Urinary bladder (tissue), 4 donors: ENCODE results near the gene GRIK3. TPM values are rescaled to one million over a fixed set of nuclear protein-coding genes. Genes with fewer than 3 reads are reported as not detected.

ENCODE experiments used
- DNase-seq: peaks from one replicate; pipeline ENCODE4 v3.0.0-alpha.2; 2015; ENCODE audit errors: extremely low spot score
- H3K27ac ChIP-seq: one replicate; pipeline ENCODE4 v1.5.1; 2013; ENCODE audit warnings: low read depth, mild to moderate bottlenecking, moderate library complexity
- H3K36me3 ChIP-seq: one replicate; pipeline ENCODE4 v1.6.1; 2013; ENCODE audit warnings: mild to moderate bottlenecking, moderate library complexity; ENCODE audit not compliant: insufficient read depth
- H3K4me1 ChIP-seq: one replicate; pipeline ENCODE4 v1.6.1; 2013; ENCODE audit warnings: mild to moderate bottlenecking, moderate library complexity; ENCODE audit not compliant: insufficient read depth
- H3K4me3 ChIP-seq: one replicate; pipeline ENCODE4 v1.5.1; 2013; ENCODE audit warnings: low read depth, low read length
- WGBS: extraction: QIAGEN DNeasy Blood & Tissue Kit; methylation state at CpG from one replicate; pipeline ENCODE4 v1.1.7; 2013; 5-methylcytosine and 5-hydroxymethylcytosine counted together
- polyA plus RNA-seq: library from polyadenylated mRNA; stranded (reverse); fragments of 200-250 nt; gene quantifications from one replicate; pipeline ENCODE4 v1.2.3, GENCODE V29; 2013
- total RNA-seq: library from RNA; depleted of rRNA; stranded (reverse); fragments of >200 nt; gene quantifications from one replicate; pipeline ENCODE4 v1.2.3, GENCODE V29; 2014
- donor health status: healthy with polysubstance abuse.
- donor health status: healthy.

The GRIK3 gene
- total and polyA plus RNA-seq, 2 donors = 1.7 to 4.1 TPM

DNA sequence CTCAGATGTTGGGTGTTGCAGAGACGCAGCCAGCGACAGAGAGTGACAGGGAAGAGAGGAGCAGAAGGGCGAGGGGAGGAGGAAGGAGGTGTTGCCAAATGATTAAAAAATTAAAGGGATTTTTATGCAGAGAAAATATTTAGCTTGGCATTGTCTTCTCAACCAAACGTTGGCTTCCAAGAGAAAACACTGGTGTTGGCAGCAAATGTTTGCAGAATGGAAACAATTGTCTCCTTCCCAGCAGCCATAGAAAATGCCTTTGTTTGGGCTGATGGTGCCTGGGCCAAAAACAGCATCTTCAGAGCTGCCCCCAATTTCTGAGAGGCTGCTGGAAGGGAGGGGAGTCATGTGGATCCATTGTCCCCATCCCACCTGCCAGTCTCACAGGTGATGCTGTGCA, 29.7 kb upstream of the GRIK3 start:
- WGBS = 53% methylated on average over 4 of the region's 4 CpGs
- no peak for DNase-seq
- Histone ChIP-seq H3K4me3 (no peak overlapping the region), H3K36me3 (no peaks in the 10 kb centered on the region), H3K27ac (no peak overlapping the region), H3K4me1 (no peaks in the 10 kb centered on the region)

DNA sequence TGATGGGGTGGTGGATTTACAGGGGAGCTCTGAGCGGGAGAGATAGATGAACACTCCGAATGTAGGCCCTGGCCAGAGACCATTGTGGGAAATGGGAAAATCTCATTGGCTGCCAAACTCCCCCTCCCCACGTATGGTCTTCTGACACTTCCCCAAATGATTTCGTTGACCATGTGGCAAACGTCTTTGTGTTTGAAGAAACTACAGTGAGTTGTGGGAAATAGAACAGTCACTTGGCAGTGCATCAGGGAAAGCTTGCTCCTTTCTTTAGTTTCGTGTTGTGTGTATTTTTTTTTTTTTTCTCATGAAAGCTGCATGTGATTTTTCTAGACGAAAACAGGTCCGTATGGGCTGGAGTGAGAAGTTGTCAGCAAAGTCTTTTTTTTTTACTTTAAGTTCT, 25.0 kb upstream of the GRIK3 start:
- 54% methylated on average over 8 of the region's 8 CpGs for WGBS
- Histone ChIP-seq H3K4me1 (no peaks in the 10 kb centered on the region), H3K4me3 (no peak overlapping the region), H3K27ac (no peak overlapping the region), H3K36me3 (no peaks in the 10 kb centered on the region)
- DNase-seq = no peak

DNA sequence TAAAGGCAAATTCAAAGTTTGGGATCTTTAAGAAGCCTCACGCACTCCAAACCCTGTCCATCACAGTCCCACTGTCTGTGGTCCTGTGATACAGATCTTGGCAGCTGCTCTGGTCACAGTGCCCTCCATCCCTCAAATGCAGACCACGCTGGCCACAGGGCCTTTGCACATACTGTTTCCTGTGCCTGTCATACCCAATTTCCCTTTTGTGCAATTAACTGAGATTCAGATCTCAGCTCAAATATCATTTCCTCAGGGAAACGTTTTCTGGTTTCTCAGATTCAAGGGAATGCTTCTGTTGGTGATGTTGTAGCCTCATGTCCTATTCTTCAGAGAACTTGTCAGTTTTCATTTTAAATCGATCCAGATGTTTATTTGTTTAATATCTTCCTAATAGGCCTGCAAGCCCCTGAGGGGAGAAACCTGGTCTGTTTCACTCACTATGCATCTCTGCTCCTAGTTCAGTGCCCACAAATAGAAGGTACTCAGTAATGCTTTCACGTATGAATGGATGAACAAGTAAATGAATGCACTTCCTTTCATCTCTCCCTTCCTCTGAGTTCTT, 24.2 kb upstream of the GRIK3 start:
- Histone ChIP-seq H3K4me1 (no peaks in the 10 kb centered on the region), H3K4me3 (no peak overlapping the region), H3K27ac (no peak overlapping the region), H3K36me3 (no peaks in the 10 kb centered on the region)
- WGBS = 77% methylated on average over 5 of the region's 5 CpGs
- DNase-seq = no peak

DNA sequence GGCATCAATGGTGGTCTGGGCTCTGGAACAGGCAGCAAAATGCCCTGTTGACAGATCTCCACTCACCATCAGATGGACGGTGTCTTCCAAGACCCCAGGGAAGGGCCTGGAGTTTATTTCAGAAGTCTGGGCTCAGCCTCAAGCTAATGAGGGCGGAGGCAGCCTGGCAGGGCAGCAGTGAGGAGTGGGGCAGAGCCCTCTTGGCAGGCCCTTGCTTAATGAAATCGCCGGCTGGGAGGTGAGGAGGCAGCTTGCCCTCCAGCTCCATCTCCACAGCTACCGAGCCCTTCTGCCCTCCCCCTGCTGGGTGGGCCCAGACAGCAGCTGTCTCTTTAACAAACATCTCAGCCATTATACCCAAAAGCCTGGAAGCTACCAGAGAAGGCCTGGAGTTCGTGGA, 22.0 kb upstream of the GRIK3 start:
- Histone ChIP-seq H3K36me3 (no peaks in the 10 kb centered on the region), H3K4me1 (no peaks in the 10 kb centered on the region), H3K27ac (no peak overlapping the region), H3K4me3 (no peak overlapping the region)
- 33% methylated on average over 6 of the region's 6 CpGs for WGBS
- DNase-seq = no peak

GRCh38 chr1:37055631-37056030, 21.3 kb upstream of the GRIK3 start:
- no peak for DNase-seq
- no peaks in the 10 kb centered on the region for H3K4me1 ChIP-seq
- no peak overlapping the region for H3K4me3 ChIP-seq
- WGBS = 59% methylated on average over 3 of the region's 3 CpGs
- no peaks in the 10 kb centered on the region for H3K36me3 ChIP-seq
- H3K27ac ChIP-seq = no peak overlapping the region

GRCh38 chr1:37053173-37053572, 18.9 kb upstream of the GRIK3 start:
- 82% methylated on average over 5 of the region's 5 CpGs for WGBS
- no peaks in the 10 kb centered on the region for H3K36me3 ChIP-seq
- H3K4me1 ChIP-seq = no peaks in the 10 kb centered on the region
- H3K27ac ChIP-seq = no peak overlapping the region
- H3K4me3 ChIP-seq = no peak overlapping the region
- no peak for DNase-seq

DNA sequence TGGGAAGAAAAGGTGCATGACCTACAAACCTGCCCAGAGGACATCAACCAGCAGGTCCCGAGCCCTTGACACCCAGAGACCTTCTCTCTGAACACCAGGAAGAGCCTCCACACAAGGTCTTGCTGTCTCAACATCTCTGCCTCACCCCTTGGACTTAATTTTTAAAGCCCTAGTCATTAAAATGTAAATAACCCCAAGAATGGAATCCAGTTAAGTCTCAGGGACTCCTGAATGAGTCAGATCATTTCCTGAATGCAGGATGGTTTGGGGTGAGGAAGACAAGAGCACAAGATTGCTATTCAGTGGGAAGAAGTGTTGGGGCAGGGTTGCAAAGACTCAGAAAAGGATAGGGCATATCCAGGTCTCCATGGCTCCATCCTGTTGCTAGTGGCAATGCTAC, 17.8 kb upstream of the GRIK3 start:
- WGBS = 63% methylated on average over 1 of the region's 1 CpG
- H3K4me3 ChIP-seq = no peak overlapping the region
- no peak overlapping the region for H3K27ac ChIP-seq
- H3K36me3 ChIP-seq = no peaks in the 10 kb centered on the region
- no peak for DNase-seq
- no peaks in the 10 kb centered on the region for H3K4me1 ChIP-seq

GRCh38 chr1:37051346-37051745, 17.0 kb upstream of the GRIK3 start:
- no peak overlapping the region for H3K4me3 ChIP-seq
- no peaks in the 10 kb centered on the region for H3K36me3 ChIP-seq
- no peaks in the 10 kb centered on the region for H3K4me1 ChIP-seq
- WGBS = 45% methylated on average over 7 of the region's 7 CpGs
- DNase-seq = no peak
- no peak overlapping the region for H3K27ac ChIP-seq

DNA sequence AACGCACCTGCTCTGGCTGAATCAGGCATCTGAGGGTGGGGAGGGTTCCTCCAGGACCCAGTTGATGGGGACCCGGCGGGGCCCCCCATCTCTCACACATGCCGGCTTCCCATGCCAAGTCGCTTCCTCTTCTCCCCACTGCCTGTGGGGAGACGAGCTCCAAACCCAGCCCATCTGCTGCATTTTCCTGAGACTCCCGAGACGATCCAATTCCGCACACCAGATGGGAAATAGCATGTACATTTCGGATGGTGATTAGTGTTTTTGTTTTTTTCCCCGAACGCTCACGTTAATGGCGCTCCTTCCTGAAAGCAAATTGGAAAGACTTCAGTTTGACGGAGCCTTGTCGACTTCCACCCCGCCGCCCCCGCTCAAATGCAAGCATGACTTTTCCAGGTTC, 13.2 kb upstream of the GRIK3 start:
- Histone ChIP-seq H3K27ac (no peak overlapping the region), H3K4me1 (no peaks in the 10 kb centered on the region), H3K4me3 (no peak overlapping the region), H3K36me3 (no peaks in the 10 kb centered on the region)
- no peak for DNase-seq
- 73% methylated on average over 19 of the region's 19 CpGs for WGBS

GRCh38 chr1:37043101-37043500, 8.8 kb upstream of the GRIK3 start:
- no peak overlapping the region for H3K27ac ChIP-seq
- 55% methylated on average over 2 of the region's 2 CpGs for WGBS
- H3K36me3 ChIP-seq = no peaks in the 10 kb centered on the region
- no peaks in the 10 kb centered on the region for H3K4me1 ChIP-seq
- no peak overlapping the region for H3K4me3 ChIP-seq
- DNase-seq = no peak

GRCh38 chr1:37042506-37042905, 8.2 kb upstream of the GRIK3 start:
- no peaks in the 10 kb centered on the region for H3K4me1 ChIP-seq
- 43% methylated on average over 6 of the region's 6 CpGs for WGBS
- H3K36me3 ChIP-seq = no peaks in the 10 kb centered on the region
- no peak for DNase-seq
- no peak overlapping the region for H3K4me3 ChIP-seq
- H3K27ac ChIP-seq = no peak overlapping the region

DNA sequence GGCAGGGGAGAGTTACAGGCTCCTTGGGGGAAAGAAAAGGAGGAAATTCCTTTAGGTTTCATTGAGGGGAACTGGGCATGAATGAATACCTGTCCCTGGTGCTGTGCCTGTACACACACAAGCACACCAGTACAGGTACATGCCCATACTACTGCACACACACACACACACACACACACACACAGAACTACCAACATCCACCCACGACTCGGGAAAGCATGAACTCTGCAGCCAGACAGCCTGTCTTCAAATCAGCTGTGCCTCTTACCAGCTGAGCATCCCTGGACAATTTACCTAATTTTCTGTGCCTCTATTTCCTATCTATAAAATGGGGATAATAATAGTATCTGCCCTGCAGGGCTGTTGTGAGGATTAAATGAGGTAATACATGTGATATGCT, 7.2 kb upstream of the GRIK3 start:
- 54% methylated on average over 2 of the region's 2 CpGs for WGBS
- H3K36me3 ChIP-seq = no peaks in the 10 kb centered on the region
- no peak overlapping the region for H3K4me3 ChIP-seq

GRCh38 chr1:37040773-37041172, 6.5 kb upstream of the GRIK3 start:
- WGBS = 44% methylated on average over 4 of the region's 4 CpGs
- Histone ChIP-seq H3K4me1 (no peaks in the 10 kb centered on the region), H3K36me3 (no peaks in the 10 kb centered on the region)

More for the DNA sequence above, 7.2 kb upstream of the GRIK3 start:
- no peak overlapping the region for H3K27ac ChIP-seq
- H3K4me1 ChIP-seq = no peaks in the 10 kb centered on the region
- no peak for DNase-seq

DNA sequence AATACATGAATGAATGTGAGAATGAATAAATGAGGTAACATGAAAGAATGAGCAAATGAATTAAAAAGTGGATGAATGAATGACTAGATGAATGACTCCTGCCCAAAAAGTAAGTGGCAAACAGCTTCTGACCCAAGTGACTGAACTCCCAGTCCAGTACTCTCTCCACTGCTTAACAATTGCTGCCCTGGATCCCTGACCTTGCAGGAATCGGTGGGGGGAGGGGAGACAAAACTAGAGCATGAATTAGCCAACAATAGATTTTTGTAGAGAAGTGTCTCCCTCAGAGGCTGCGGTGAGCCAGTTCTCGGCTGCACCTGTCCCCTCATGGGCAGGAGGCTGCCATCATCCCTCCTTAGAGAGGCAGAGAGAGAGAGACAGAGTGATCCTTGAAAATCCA, 5.9 kb upstream of the GRIK3 start:
- no peak for DNase-seq
- Histone ChIP-seq H3K4me1 (no peaks in the 10 kb centered on the region), H3K36me3 (no peaks in the 10 kb centered on the region), H3K4me3 (no peak overlapping the region), H3K27ac (no peak overlapping the region)
- 34% methylated on average over 3 of the region's 3 CpGs for WGBS

More at GRCh38 chr1:37040773-37041172, 6.5 kb upstream of the GRIK3 start:
- no peak for DNase-seq
- no peak overlapping the region for H3K27ac ChIP-seq
- no peak overlapping the region for H3K4me3 ChIP-seq
